HG02870 (cell line): Measurements from ENCODE around the gene C1QL4.
"Not testable (repeated sequence)": the region's sequence is repeated elsewhere in the genome, so short reads cannot be mapped to it uniquely, and the experiment has no call there.

ENCODE experiments used
- ATAC-seq: cut with Tn5 transposase; IDR thresholded peaks from one replicate; pipeline ENCODE4 v1.9.1; 2021; ENCODE audit warnings: mild to moderate bottlenecking, moderate library complexity; ENCODE audit not compliant: unreplicated experiment

C1QL4 gene

GRCh38 chr12:49334681-49335080 is 2.3 kb downstream of the C1QL4 start:
- no peak for ATAC-seq

- ATAC-seq = no peak
These were observed 2.8 kb downstream of the C1QL4 start for GRCh38 chr12:49334226-49334625.

- not testable (repeated sequence) for ATAC-seq
These were observed 3.2 kb downstream of the C1QL4 start for GRCh38 chr12:49333778-49334177.

GRCh38 chr12:49332891-49333371 is 4.1 kb downstream of the C1QL4 start:
- no peak for ATAC-seq

- ATAC-seq = no peak
These were observed 4.5 kb downstream of the C1QL4 start for GRCh38 chr12:49332441-49332861.

- no peak for ATAC-seq
These were observed 5.4 kb downstream of the C1QL4 start for GRCh38 chr12:49331380-49332222.

- ATAC-seq = no peak
These were observed 6.2 kb downstream of the C1QL4 start for GRCh38 chr12:49330631-49331379.

GRCh38 chr12:49330032-49330619 is 6.9 kb downstream of the C1QL4 start:
- no peak for ATAC-seq

GRCh38 chr12:49328816-49329215 is 8.2 kb downstream of the C1QL4 start:
- no peak for ATAC-seq

GRCh38 chr12:49327887-49328286 is 9.1 kb downstream of the C1QL4 start:
- no peak for ATAC-seq

GRCh38 chr12:49327368-49327767 is 9.6 kb downstream of the C1QL4 start:
- no peak for ATAC-seq

- no peak for ATAC-seq
These were observed 11.4 kb downstream of the C1QL4 start for GRCh38 chr12:49325606-49326005.

- ATAC-seq = no peak
These were observed 13.4 kb downstream of the C1QL4 start for GRCh38 chr12:49323524-49324097.

- ATAC-seq = peak; percentile 97
These were observed 14.1 kb downstream of the C1QL4 start, which contains the start of gene TROAP for GRCh38 chr12:49322708-49323523. TROAP (plus strand) TSS chr12:49323255; CDS start chr12:49323609, 354 bp downstream.

GRCh38 chr12:49322367-49322707 is 14.7 kb downstream of the C1QL4 start:
- ATAC-seq = no peak

GRCh38 chr12:49320411-49321103 is 16.4 kb downstream of the C1QL4 start:
- not testable (repeated sequence) for ATAC-seq

- not testable (repeated sequence) for ATAC-seq
These were observed 19.9 kb downstream of the C1QL4 start for GRCh38 chr12:49317118-49317517.

- ATAC-seq = no peak
These were observed 22.2 kb downstream of the C1QL4 start for GRCh38 chr12:49314811-49315210.

GRCh38 chr12:49310451-49311000 is 26.5 kb downstream of the C1QL4 start:
- not testable (repeated sequence) for ATAC-seq
